Putamen (tissue), 1 donor: ENCODE measurements around the gene GCM1.

ENCODE experiments used
- DNase-seq: peaks from one replicate; pipeline ENCODE4 v3.0.0-alpha.2; 2016; ENCODE audit warnings: low spot score

Gene GCM1

GRCh38 chr6:53104916-53105315, 43.7 kb downstream of the GCM1 start:
- DNase-seq: no peak

- DNase-seq: peak; percentile 7
Observed at GRCh38 chr6:53103993-53104675, 44.5 kb downstream of the GCM1 start.

- no peak for DNase-seq
Observed at GRCh38 chr6:53101006-53101405, 47.6 kb downstream of the GCM1 start.

GRCh38 chr6:53100561-53100960, 48.1 kb downstream of the GCM1 start:
- DNase-seq: no peak

GRCh38 chr6:53095716-53096115, 52.9 kb downstream of the GCM1 start:
- DNase-seq: no peak

GRCh38 chr6:53095270-53095669, 53.4 kb downstream of the GCM1 start:
- DNase-seq: no peak

- no peak for DNase-seq
Observed at GRCh38 chr6:53090576-53090975, 58.1 kb downstream of the GCM1 start.

- DNase-seq: no peak
Observed at GRCh38 chr6:53089948-53090347, 58.7 kb downstream of the GCM1 start.

- DNase-seq: no peak
Observed at GRCh38 chr6:53086302-53086701, 62.3 kb downstream of the GCM1 start.

GRCh38 chr6:53080813-53081212, 67.8 kb downstream of the GCM1 start:
- DNase-seq: no peak
